Stomach smooth muscle (tissue), 2 donors: Measurements from ENCODE around the gene AWAT1.
"Not testable (repeated sequence)": the region's sequence is repeated elsewhere in the genome, so short reads cannot be mapped to it uniquely, and the experiment has no call there.

ENCODE experiments used
- H3K27ac ChIP-seq: one replicate; pipeline ENCODE4 v1.7.0; 2013; ENCODE audit warnings: mild to moderate bottlenecking, low read length, inconsistent platforms
- H3K27me3 ChIP-seq, 2 donors: one replicate each; pipeline ENCODE4 v1.7.0; 2013; ENCODE audit warnings: low read length in 2 of 2; ENCODE audit not compliant: insufficient read depth in 2 of 2, control insufficient read depth in 1 of 2
- H3K36me3 ChIP-seq, 2 donors: one replicate each; pipeline ENCODE4 v1.7.0; 2013; ENCODE audit warnings: low read length in 2 of 2; ENCODE audit not compliant: control insufficient read depth in 2 of 2, insufficient read depth in 2 of 2
- H3K4me1 ChIP-seq: one replicate; pipeline ENCODE4 v1.7.0; 2013; ENCODE audit warnings: low read length; ENCODE audit not compliant: control insufficient read depth, insufficient read depth
- H3K4me3 ChIP-seq, 2 donors: one replicate each; pipeline ENCODE4 v1.7.0; 2013; ENCODE audit warnings: low read length in 2 of 2
- H3K9ac ChIP-seq, 2 donors: one replicate each; pipeline ENCODE4 v1.7.0; 2013; ENCODE audit warnings: low read length in 2 of 2, mild to moderate bottlenecking in 1 of 2
- H3K9me3 ChIP-seq, 2 donors: one replicate each; pipeline ENCODE4 v1.7.0; 2013; ENCODE audit warnings: low read length in 2 of 2; ENCODE audit not compliant: control insufficient read depth in 2 of 2
- donor health status: healthy.
- donor health status: Pancreatic carcinoma.

Gene AWAT1

GRCh38 chrX:70241501-70241900 lies 7.0 kb downstream of the AWAT1 start:
- Histone ChIP-seq H3K27ac (no peak overlapping the region), H3K9me3 (no peaks in the 10 kb centered on the region), H3K4me1 (no peaks in the 10 kb centered on the region), H3K9ac (no peak overlapping the region), H3K27me3 (peaks cover 0 to 6% of the 10 kb centered on the region in 2 donors), H3K36me3 (no peaks in the 10 kb centered on the region), H3K4me3 (no peak overlapping the region)

- not testable (repeated sequence) for H3K36me3 ChIP-seq
Observed at GRCh38 chrX:70243601-70244000, 9.1 kb downstream of the AWAT1 start.

GRCh38 chrX:70244881-70245280 lies 10.4 kb downstream of the AWAT1 start:
- Histone ChIP-seq H3K27ac (no peak overlapping the region), H3K4me1 (no peaks in the 10 kb centered on the region), H3K9ac (no peak overlapping the region), H3K9me3 (no peaks in the 10 kb centered on the region), H3K36me3 (no peaks in the 10 kb centered on the region), H3K27me3 (peaks cover 0 to 2% of the 10 kb centered on the region in 2 donors), H3K4me3 (no peak overlapping the region)

More at GRCh38 chrX:70243601-70244000, 9.1 kb downstream of the AWAT1 start:
- H3K27ac ChIP-seq, H3K4me1 ChIP-seq, H3K9ac ChIP-seq, H3K27me3 ChIP-seq, H3K4me3 ChIP-seq, H3K9me3 ChIP-seq: not testable (repeated sequence)

- H3K27me3 ChIP-seq: no peaks in the 10 kb centered on the region
- no peaks in the 10 kb centered on the region for H3K36me3 ChIP-seq
- H3K4me3 ChIP-seq: no peak overlapping the region
- no peaks in the 10 kb centered on the region for H3K9me3 ChIP-seq
- no peak overlapping the region for H3K9ac ChIP-seq
- H3K4me1 ChIP-seq: no peaks in the 10 kb centered on the region
- H3K27ac ChIP-seq: no peak overlapping the region
Observed at GRCh38 chrX:70247252-70247651, 12.8 kb downstream of the AWAT1 start.

GRCh38 chrX:70252491-70252890 lies 18.0 kb downstream of the AWAT1 start:
- Histone ChIP-seq H3K27me3 (peaks cover 0 to 2% of the 10 kb centered on the region in 2 donors), H3K9ac (no peak overlapping the region), H3K27ac (no peak overlapping the region), H3K36me3 (no peaks in the 10 kb centered on the region), H3K9me3 (no peaks in the 10 kb centered on the region), H3K4me3 (no peak overlapping the region), H3K4me1 (no peaks in the 10 kb centered on the region)

GRCh38 chrX:70253377-70254062 lies 19.1 kb downstream of the AWAT1 start:
- peaks cover 0 to 2% of the 10 kb centered on the region in 2 donors for H3K27me3 ChIP-seq
- no peak overlapping the region for H3K27ac ChIP-seq
- H3K4me1 ChIP-seq: no peaks in the 10 kb centered on the region
- H3K9ac ChIP-seq: no peak overlapping the region
- H3K36me3 ChIP-seq: no peaks in the 10 kb centered on the region
- H3K9me3 ChIP-seq: no peaks in the 10 kb centered on the region
- H3K4me3 ChIP-seq: no peak overlapping the region

- H3K4me1 ChIP-seq: no peaks in the 10 kb centered on the region
- H3K9ac ChIP-seq: no peak overlapping the region
- peaks cover 0 to 2% of the 10 kb centered on the region in 2 donors for H3K27me3 ChIP-seq
- no peaks in the 10 kb centered on the region for H3K9me3 ChIP-seq
- no peaks in the 10 kb centered on the region for H3K36me3 ChIP-seq
- no peak overlapping the region for H3K27ac ChIP-seq
- H3K4me3 ChIP-seq: no peak overlapping the region
Observed at GRCh38 chrX:70254063-70254400, 19.6 kb downstream of the AWAT1 start.

GRCh38 chrX:70254909-70255308 lies 20.5 kb downstream of the AWAT1 start:
- Histone ChIP-seq H3K9ac (no peak overlapping the region), H3K27me3 (peaks cover 0 to 6% of the 10 kb centered on the region in 2 donors), H3K4me3 (no peak overlapping the region), H3K4me1 (no peaks in the 10 kb centered on the region), H3K27ac (no peak overlapping the region), H3K36me3 (no peaks in the 10 kb centered on the region), H3K9me3 (no peaks in the 10 kb centered on the region)

GRCh38 chrX:70255452-70255851 lies 21.0 kb downstream of the AWAT1 start:
- Histone ChIP-seq H3K27ac (no peak overlapping the region), H3K4me3 (no peak overlapping the region), H3K9me3 (no peaks in the 10 kb centered on the region), H3K27me3 (peaks cover 0 to 6% of the 10 kb centered on the region in 2 donors), H3K36me3 (no peaks in the 10 kb centered on the region), H3K9ac (no peak overlapping the region), H3K4me1 (no peaks in the 10 kb centered on the region)

GRCh38 chrX:70257423-70258288 lies 23.2 kb downstream of the AWAT1 start:
- Histone ChIP-seq H3K4me1 (no peaks in the 10 kb centered on the region), H3K9ac (no peak overlapping the region), H3K27ac (no peak overlapping the region), H3K9me3 (no peaks in the 10 kb centered on the region), H3K36me3 (no peaks in the 10 kb centered on the region), H3K27me3 (peaks cover 0 to 6% of the 10 kb centered on the region in 2 donors), H3K4me3 (no peak overlapping the region)

GRCh38 chrX:70260104-70260503 lies 25.6 kb downstream of the AWAT1 start, which contains the start of gene P2RY4:
Gene P2RY4 (minus strand): TSS chrX:70260204. CDS start chrX:70259624, 580 bp downstream.
- Histone ChIP-seq H3K4me3 (no peak within 1 kb of the TSS), H3K27me3 (peaks cover 0 to 8% of the 10 kb centered on the region in 2 donors), H3K36me3 (no peaks in the 10 kb centered on the region), H3K9ac (no peak within 1 kb of the TSS), H3K9me3 (no peaks in the 10 kb centered on the region), H3K4me1 (no peaks in the 10 kb centered on the region), H3K27ac (no peak within 1 kb of the TSS)
